OCI-LY3 (cell line): ENCODE data around the gene JPH3.

Experiments
- H2AFZ ChIP-seq: fragments of 200-600, 300-600 bp; shearing (Covaris generic); 2 replicates; pipeline ENCODE4 v1.6.0; 2014; ENCODE audit warnings: antibody characterized with exemption, low read depth, low read length
- H3K27ac ChIP-seq: fragments of 200-600, 300-600 bp; sonication (generic); 2 replicates; pipeline ENCODE4 v1.5.1; 2014; ENCODE audit warnings: mild to moderate bottlenecking, low read length, moderate library complexity, mixed read lengths
- H3K27me3 ChIP-seq: fragments of 200-600, 300-600 bp; sonication (generic); 2 replicates; pipeline ENCODE4 v1.6.1; 2014; ENCODE audit warnings: low read depth, low read length, mixed read lengths
- H3K36me3 ChIP-seq: fragments of 200-600, 300-600 bp; sonication (generic); replicated peaks from 2 replicates; pipeline ENCODE3; 2014; ENCODE audit warnings: low read depth, low read length, mixed read lengths
- H3K4me1 ChIP-seq: fragments of 300-600, 200-600 bp; sonication (generic); 2 replicates; pipeline ENCODE4 v1.6.1; 2014; ENCODE audit warnings: low read length, mixed read lengths
- H3K4me2 ChIP-seq: fragments of 200-600, 300-600 bp; sonication (generic); 2 replicates; pipeline ENCODE4 v1.6.1; 2014; ENCODE audit warnings: low read length, mixed read lengths
- H3K4me3 ChIP-seq: fragments of 300-600, 200-600 bp; sonication (generic); 2 replicates; pipeline ENCODE4 v1.5.1; 2014; ENCODE audit warnings: antibody characterized with exemption, mild to moderate bottlenecking, low read length, moderate library complexity
- H3K79me2 ChIP-seq: fragments of 300-600, 200-600 bp; shearing (Covaris generic); 2 replicates; pipeline ENCODE4 v1.6.1; 2014; ENCODE audit warnings: mild to moderate bottlenecking, low read length, mixed read lengths
- H3K9ac ChIP-seq: fragments of 300-600, 200-600 bp; shearing (Covaris generic); 2 replicates; pipeline ENCODE4 v1.6.0; 2014; ENCODE audit warnings: mild to moderate bottlenecking, low read length, moderate library complexity
- H3K9me3 ChIP-seq: fragments of 200-600, 300-600 bp; shearing (Covaris generic); 2 replicates; pipeline ENCODE4 v1.6.1; 2014; ENCODE audit warnings: low read length, mixed read lengths; ENCODE audit not compliant: insufficient read depth
- H4K20me1 ChIP-seq: fragments of 200-600, 300-600 bp; sonication (generic); 2 replicates; pipeline ENCODE4 v1.6.1; 2016; ENCODE audit warnings: low read length, mixed read lengths; ENCODE audit not compliant: insufficient read depth
- EZH2phosphoT487 ChIP-seq: fragments of 200-600 bp; shearing (Covaris generic); IDR thresholded peaks from 2 replicates; pipeline ENCODE4 v1.6.1; 2018; ENCODE audit warnings: antibody characterized with exemption, mixed run types, low read depth
- TF ChIP-seq, protein P1 (sequence below): fragments of 200-600, 300-600 bp; sonication (generic); IDR thresholded peaks from 2 replicates; pipeline ENCODE4 v1.5.1; 2014; ENCODE audit warnings: antibody characterized with exemption, low read length, low read depth

Gene JPH3

DNA sequence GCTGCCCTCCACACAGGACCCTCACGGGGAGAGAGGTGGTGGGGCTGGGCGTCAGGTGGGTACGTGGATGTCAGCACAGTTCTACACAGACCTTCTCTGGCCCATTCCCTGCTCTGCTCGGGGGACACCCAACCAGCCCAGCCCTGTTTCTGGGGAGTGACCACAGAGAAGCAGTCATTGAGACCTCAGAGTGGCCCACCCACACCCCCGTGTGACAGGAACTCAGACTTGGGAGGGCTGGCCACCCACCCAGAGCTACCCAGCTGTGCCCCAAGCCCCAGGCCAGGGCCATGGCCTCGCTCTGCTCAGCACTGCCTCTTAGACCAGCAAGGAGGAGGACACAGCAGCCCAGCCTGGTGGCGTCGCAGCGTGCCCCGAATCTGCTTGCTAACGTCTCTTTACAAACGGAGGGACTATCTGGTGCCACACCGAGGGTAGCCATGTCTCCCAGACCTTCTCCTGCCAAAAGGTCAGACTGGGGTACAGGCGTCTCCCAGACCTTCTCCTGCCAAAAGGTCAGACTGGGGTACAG lies 85.8 kb downstream of the JPH3 start:
- Histone ChIP-seq H3K27ac (no peak overlapping the region), H3K4me3 (no peak overlapping the region), H3K4me2 (no peak overlapping the region), H3K36me3 (no peaks in the 10 kb centered on the region), H3K4me1 (no peaks in the 10 kb centered on the region), H2AFZ (no peak overlapping the region), H3K79me2 (no peaks in the 10 kb centered on the region), H3K27me3 (no peaks in the 10 kb centered on the region), H4K20me1 (no peaks in the 10 kb centered on the region), H3K9ac (no peak overlapping the region), H3K9me3 (no peaks in the 10 kb centered on the region)
- TF ChIP-seq, protein P1, sequence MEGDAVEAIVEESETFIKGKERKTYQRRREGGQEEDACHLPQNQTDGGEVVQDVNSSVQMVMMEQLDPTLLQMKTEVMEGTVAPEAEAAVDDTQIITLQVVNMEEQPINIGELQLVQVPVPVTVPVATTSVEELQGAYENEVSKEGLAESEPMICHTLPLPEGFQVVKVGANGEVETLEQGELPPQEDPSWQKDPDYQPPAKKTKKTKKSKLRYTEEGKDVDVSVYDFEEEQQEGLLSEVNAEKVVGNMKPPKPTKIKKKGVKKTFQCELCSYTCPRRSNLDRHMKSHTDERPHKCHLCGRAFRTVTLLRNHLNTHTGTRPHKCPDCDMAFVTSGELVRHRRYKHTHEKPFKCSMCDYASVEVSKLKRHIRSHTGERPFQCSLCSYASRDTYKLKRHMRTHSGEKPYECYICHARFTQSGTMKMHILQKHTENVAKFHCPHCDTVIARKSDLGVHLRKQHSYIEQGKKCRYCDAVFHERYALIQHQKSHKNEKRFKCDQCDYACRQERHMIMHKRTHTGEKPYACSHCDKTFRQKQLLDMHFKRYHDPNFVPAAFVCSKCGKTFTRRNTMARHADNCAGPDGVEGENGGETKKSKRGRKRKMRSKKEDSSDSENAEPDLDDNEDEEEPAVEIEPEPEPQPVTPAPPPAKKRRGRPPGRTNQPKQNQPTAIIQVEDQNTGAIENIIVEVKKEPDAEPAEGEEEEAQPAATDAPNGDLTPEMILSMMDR = no peak
- TF ChIP-seq EZH2phosphoT487 = no peak

DNA sequence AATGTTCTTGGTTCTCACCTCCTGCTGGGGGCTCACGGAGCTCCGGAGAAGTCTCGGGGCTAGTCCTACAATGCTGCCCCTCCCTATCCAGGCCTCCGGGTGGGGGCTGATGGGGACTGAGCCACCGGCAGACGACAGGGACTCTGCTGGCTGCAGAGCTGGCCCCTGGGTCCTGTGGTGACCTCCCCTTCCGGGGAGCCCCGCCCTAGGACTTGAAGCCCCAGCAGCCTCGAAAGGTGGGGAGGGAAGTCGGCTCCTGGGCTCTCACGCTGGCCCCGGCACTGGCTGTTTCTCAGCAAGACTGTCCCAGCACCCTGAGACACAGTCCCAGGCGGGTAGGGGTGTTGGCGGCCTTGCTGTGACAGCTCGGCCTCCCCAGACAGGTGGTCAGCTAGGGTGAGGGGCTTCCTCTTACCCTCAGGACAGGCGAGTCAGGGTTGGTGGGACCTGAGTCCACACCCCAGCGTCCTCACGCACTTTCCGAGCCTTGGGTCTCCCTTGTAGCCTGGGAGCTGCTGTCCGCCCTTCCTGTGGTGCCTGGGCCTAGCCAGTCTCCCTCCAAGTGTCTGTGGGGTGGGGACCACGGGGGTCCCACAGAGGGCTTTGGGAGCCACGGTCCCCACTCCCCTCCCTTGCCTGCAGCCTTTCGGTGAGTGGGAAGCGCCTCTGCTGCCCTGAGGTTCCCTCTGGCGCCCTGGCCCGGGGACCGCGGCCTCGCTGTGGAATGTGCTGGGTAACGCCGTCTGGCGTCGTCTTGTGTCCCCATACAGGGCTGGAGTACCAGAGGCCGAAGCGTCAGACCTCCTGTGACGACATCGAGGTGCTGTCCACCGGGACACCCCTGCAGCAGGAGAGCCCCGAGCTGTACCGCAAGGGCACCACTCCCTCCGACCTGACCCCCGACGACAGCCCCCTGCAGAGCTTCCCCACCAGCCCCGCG lies 86.8 kb downstream of the JPH3 start:
- H3K27me3 ChIP-seq = no peaks in the 10 kb centered on the region
- no peak overlapping the region for H2AFZ ChIP-seq
- no peak overlapping the region for H3K27ac ChIP-seq
- H3K9ac ChIP-seq = no peak overlapping the region
- TF ChIP-seq, protein P1 = no peak
- TF ChIP-seq EZH2phosphoT487 = no peak
- H3K4me3 ChIP-seq = no peak overlapping the region
- no peaks in the 10 kb centered on the region for H3K4me1 ChIP-seq
- H3K79me2 ChIP-seq = no peaks in the 10 kb centered on the region
- no peaks in the 10 kb centered on the region for H3K9me3 ChIP-seq
- no peaks in the 10 kb centered on the region for H3K36me3 ChIP-seq
- H4K20me1 ChIP-seq = no peaks in the 10 kb centered on the region
- no peak overlapping the region for H3K4me2 ChIP-seq

DNA sequence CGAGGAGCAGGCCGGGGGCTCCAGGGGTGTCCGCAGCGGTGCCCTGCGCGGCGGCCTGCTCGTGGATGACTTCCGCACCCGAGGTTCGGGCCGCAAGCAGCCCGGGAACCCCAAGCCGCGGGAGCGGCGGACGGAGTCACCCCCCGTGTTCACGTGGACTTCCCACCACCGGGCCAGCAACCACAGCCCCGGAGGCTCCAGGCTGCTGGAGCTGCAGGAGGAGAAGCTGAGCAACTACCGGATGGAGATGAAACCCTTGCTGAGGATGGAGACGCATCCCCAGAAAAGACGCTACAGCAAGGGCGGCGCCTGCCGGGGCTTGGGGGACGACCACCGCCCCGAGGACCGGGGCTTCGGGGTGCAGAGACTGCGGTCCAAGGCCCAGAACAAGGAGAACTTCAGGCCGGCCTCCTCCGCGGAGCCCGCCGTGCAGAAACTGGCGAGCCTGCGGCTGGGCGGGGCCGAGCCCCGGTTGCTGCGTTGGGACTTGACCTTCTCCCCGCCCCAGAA lies 87.7 kb downstream of the JPH3 start:
- Histone ChIP-seq H3K79me2 (no peaks in the 10 kb centered on the region), H3K9ac (no peak overlapping the region), H3K9me3 (no peaks in the 10 kb centered on the region), H3K36me3 (no peaks in the 10 kb centered on the region), H3K27me3 (no peaks in the 10 kb centered on the region), H3K27ac (no peak overlapping the region), H3K4me1 (no peaks in the 10 kb centered on the region), H3K4me2 (no peak overlapping the region), H2AFZ (no peak overlapping the region), H4K20me1 (no peaks in the 10 kb centered on the region), H3K4me3 (no peak overlapping the region)
- TF ChIP-seq EZH2phosphoT487 = no peak
- TF ChIP-seq, protein P1 = no peak

DNA sequence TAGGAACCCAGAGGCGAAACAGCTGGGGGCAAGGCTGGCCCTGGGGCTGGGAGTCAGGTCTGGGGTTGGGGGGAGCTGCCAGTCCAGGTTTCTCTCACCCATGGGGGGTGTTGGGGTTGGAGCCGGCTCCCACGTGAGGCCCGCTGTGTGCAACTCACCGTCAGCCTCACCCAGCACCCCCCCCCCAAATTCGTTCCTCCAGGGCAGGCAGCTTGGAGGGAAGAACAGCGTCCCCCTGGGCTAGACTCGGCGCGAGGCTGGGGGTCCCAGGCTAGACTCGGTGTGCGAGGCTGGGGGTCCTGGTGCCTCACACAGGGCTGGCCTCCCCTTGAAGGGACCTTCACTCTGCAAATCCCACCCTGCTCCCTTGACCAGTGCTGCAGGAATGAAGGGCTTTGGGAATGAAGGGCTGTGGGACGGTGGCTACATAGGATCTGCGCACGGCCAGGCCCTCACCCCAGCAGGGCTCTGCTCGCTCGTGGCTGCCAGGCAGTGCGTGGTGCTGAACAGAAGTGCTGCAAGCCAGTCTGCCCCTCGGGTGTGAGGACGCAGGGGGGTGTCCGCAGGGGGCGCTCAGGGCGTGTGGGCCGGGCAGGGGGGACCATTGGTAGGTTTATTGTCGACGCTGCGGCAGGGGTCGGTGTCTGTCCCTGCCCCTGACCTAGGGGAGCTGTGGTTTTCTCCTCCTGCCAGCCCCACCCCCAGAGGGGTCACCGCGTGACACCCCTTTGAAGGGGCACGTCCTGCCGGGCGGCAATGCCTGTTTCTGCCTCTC lies 88.8 kb downstream of the JPH3 start:
- no peaks in the 10 kb centered on the region for H3K27me3 ChIP-seq
- H3K79me2 ChIP-seq = no peaks in the 10 kb centered on the region
- no peak overlapping the region for H3K4me2 ChIP-seq
- H3K27ac ChIP-seq = no peak overlapping the region
- H3K9me3 ChIP-seq = no peaks in the 10 kb centered on the region
- no peak overlapping the region for H3K9ac ChIP-seq
- H4K20me1 ChIP-seq = no peaks in the 10 kb centered on the region
- H3K4me1 ChIP-seq = no peaks in the 10 kb centered on the region
- no peak for TF ChIP-seq EZH2phosphoT487
- TF ChIP-seq, protein P1 = no peak
- no peak overlapping the region for H3K4me3 ChIP-seq
- H2AFZ ChIP-seq = no peak overlapping the region
- peaks cover 5% of the 10 kb centered on the region for H3K36me3 ChIP-seq
